HCT116 (cell line): Measurements from ENCODE around the gene OARD1.

Experiments used
- CBX3 ChIP-seq: IDR thresholded peaks from 2 replicates; pipeline ENCODE4 v1.6.1; 2012; ENCODE audit warnings: low read depth
- EZH2 ChIP-seq: fragments of 200-600 bp; sonication (generic); IDR thresholded peaks from 2 replicates; pipeline ENCODE4 v1.6.1; 2017; ENCODE audit warnings: antibody characterized with exemption, mixed run types
- EZH2phosphoT487 ChIP-seq: fragments of 200-600 bp; IDR thresholded peaks from 2 replicates; pipeline ENCODE4 v1.6.1; 2018; ENCODE audit warnings: antibody characterized with exemption, borderline replicate concordance
- POLR2A ChIP-seq: IDR thresholded peaks from 2 replicates; pipeline ENCODE4 v1.7.0; 2011; ENCODE audit warnings: borderline replicate concordance; ENCODE audit not compliant: insufficient read depth, insufficient read length; ENCODE audit errors: extremely low read depth
- POLR2AphosphoS5 ChIP-seq: IDR thresholded peaks from 2 replicates; pipeline ENCODE4 v1.6.1; 2011; ENCODE audit warnings: mild to moderate bottlenecking, low read depth, low read length, moderate library complexity
- SIN3A ChIP-seq: IDR thresholded peaks from 2 replicates; pipeline ENCODE4 v1.6.1; 2012; ENCODE audit warnings: low read depth
- ZFX ChIP-seq: fragments of 450-650 bp; IDR thresholded peaks from 2 replicates; pipeline ENCODE4 v1.6.1; 2017
- TF ChIP-seq, protein P1 (sequence below), 3 experiments: fragments of 200-600 bp in 1 of 3; sonication (generic) in 1 of 3; IDR thresholded peaks in 2 of 3; conservative IDR thresholded peaks in 1 of 3; 2 replicates each; pipeline ENCODE4 v1.5.1; 2012 to 2017; ENCODE audit warnings: low read depth in 2 of 3, low read length in 2 of 3, antibody characterized with exemption in 1 of 3, borderline replicate concordance in 1 of 3, control low read depth in 1 of 3, mild to moderate bottlenecking in 1 of 3, mixed read lengths in 1 of 3, mixed run types in 1 of 3, moderate library complexity in 1 of 3; ENCODE audit not compliant: insufficient read depth in 1 of 3
- TF ChIP-seq, protein P2 (sequence below): IDR thresholded peaks from 2 replicates; pipeline ENCODE4 v1.6.1; 2012; ENCODE audit warnings: low read depth
- TF ChIP-seq, protein P3 (sequence below): IDR thresholded peaks from 2 replicates; pipeline ENCODE4 v1.6.1; 2012

DNA sequence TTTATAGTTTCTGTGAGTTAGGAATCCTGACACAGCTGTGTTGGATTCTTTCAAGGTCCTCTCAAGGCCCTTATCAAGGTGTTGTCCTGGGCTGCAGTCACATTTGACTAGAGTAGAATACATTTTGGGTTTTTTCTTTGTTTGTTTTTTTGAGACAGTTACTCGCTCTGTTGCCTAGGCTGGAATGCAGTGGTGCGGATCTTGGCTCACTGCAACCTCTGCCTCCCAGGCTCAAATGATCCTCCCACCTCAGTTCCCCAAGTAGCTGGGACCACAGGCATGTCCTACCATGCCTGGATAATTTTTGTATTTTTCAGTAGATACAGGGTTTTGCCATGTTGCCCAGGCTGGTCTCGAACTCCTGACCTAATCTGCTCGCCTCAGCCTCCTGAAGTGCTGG, 16.3 kb upstream of the OARD1 start:
- TF ChIP-seq, protein P1, sequence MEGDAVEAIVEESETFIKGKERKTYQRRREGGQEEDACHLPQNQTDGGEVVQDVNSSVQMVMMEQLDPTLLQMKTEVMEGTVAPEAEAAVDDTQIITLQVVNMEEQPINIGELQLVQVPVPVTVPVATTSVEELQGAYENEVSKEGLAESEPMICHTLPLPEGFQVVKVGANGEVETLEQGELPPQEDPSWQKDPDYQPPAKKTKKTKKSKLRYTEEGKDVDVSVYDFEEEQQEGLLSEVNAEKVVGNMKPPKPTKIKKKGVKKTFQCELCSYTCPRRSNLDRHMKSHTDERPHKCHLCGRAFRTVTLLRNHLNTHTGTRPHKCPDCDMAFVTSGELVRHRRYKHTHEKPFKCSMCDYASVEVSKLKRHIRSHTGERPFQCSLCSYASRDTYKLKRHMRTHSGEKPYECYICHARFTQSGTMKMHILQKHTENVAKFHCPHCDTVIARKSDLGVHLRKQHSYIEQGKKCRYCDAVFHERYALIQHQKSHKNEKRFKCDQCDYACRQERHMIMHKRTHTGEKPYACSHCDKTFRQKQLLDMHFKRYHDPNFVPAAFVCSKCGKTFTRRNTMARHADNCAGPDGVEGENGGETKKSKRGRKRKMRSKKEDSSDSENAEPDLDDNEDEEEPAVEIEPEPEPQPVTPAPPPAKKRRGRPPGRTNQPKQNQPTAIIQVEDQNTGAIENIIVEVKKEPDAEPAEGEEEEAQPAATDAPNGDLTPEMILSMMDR (IDR thresholded peaks at IDR 0.05 in 2 of 3, conservative IDR thresholded peaks at IDR 0.05 in 1 of 3; ENCODE audit: borderline replicate concordance in 1 of 3, insufficient read depth in 1 of 3, low read depth in 2 of 3, low read length in 2 of 3) = no peak
- TF ChIP-seq POLR2A = no peak
- TF ChIP-seq EZH2 = no peak
- TF ChIP-seq SIN3A = no peak
- TF ChIP-seq, protein P2, sequence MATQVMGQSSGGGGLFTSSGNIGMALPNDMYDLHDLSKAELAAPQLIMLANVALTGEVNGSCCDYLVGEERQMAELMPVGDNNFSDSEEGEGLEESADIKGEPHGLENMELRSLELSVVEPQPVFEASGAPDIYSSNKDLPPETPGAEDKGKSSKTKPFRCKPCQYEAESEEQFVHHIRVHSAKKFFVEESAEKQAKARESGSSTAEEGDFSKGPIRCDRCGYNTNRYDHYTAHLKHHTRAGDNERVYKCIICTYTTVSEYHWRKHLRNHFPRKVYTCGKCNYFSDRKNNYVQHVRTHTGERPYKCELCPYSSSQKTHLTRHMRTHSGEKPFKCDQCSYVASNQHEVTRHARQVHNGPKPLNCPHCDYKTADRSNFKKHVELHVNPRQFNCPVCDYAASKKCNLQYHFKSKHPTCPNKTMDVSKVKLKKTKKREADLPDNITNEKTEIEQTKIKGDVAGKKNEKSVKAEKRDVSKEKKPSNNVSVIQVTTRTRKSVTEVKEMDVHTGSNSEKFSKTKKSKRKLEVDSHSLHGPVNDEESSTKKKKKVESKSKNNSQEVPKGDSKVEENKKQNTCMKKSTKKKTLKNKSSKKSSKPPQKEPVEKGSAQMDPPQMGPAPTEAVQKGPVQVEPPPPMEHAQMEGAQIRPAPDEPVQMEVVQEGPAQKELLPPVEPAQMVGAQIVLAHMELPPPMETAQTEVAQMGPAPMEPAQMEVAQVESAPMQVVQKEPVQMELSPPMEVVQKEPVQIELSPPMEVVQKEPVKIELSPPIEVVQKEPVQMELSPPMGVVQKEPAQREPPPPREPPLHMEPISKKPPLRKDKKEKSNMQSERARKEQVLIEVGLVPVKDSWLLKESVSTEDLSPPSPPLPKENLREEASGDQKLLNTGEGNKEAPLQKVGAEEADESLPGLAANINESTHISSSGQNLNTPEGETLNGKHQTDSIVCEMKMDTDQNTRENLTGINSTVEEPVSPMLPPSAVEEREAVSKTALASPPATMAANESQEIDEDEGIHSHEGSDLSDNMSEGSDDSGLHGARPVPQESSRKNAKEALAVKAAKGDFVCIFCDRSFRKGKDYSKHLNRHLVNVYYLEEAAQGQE = no peak
- no peak for TF ChIP-seq EZH2phosphoT487
- no peak for TF ChIP-seq POLR2AphosphoS5
- TF ChIP-seq CBX3 = no peak
- TF ChIP-seq, protein P3, sequence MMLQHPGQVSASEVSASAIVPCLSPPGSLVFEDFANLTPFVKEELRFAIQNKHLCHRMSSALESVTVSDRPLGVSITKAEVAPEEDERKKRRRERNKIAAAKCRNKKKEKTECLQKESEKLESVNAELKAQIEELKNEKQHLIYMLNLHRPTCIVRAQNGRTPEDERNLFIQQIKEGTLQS = no peak
- TF ChIP-seq ZFX = no peak
